Limb (tissue), 2 donors: ENCODE measurements around the gene KCNK7.

Experiments
- DNase-seq, 2 donors: peaks; one replicate each; pipeline ENCODE4 v3.0.0-alpha.2; 2016; ENCODE audit errors: extremely low spot score in 2 of 2

KCNK7 gene

DNA sequence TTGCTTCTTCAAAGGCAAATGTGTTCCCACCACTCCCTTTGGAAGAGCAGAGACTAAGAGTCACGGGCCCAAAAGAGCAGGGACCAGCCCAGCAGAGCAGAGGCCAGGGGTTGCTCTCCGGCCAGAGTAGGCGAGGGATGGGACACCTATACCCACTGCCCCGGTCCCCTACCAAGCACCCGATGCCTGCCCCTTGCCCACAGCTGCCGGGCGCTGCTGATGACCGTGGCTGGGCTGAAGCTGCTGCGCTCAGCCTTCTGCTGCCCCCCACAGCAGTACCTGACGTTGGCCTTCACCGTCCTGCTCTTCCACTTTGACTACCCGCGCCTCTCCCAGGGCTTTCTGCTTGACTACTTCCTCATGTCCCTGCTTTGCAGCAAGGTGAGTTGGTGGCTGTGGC, 31.6 kb upstream of the KCNK7 start:
- DNase-seq = no peak

DNA sequence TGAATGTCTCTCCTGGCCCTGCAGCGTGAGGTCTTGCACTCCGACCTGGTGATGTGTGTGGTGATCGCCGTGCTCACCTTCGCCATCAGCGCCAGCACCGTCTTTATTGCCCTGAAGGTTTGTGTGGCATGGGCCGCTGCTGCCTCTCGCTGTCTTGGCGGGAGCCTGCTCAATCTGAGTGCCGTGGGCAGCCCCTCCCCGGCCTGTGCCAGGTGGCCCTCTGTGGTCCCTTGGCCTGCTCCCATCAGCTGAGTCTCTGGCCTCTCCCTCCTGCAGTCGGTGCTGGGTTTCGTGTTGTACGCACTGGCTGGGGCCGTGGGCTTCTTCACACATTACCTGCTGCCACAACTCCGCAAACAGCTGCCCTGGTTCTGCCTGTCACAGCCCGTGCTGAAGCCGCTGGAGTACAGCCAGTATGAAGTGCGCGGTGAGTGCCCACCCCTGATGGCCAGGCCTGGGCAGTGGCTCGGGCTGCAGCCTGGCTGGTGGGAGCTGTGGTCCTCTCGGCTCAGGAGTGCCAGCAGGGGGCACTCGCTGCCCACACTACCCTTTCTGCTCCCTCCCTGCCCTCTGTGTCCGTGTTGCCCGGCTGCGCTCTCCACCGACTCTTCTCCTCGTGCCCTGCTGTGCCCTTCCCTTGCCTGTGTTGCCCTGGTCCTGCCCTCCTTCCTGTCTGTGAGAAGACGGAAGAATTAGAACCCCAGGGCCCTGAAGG, 30.2 kb upstream of the KCNK7 start:
- no peak for DNase-seq

DNA sequence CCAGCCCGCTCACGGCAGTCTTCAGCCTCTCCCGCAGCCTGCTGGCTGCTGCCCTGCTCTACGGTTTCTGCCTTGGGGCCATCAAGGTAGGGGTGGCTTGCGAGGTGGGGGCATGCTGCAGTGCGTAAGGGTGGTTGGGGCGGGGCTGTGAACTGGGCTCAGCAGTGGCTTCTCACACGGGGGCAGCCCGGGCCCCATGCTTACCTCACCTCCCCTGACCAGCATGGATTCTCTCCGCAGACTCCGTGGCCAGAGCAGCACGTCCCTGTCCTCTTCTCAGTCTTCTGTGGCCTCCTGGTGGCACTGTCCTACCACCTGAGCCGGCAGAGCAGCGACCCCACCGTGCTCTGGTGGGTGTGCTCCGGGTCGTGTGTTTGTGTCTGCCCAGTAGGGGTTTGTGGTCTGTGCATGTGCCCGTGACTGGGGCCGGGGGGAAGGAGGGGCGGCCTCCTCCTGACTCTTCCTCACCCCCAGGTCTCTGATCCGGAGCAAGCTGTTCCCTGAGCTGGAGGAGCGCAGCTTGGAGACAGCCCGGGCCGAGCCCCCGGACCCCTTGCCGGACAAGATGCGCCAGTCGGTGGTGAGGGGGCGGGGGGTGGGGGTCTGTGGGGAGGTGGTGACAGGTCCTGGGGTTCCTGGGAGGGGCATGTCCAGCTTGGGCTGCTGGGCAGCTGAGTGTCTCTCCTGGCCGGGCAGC, 29.5 kb upstream of the KCNK7 start:
- DNase-seq = no peak

DNA sequence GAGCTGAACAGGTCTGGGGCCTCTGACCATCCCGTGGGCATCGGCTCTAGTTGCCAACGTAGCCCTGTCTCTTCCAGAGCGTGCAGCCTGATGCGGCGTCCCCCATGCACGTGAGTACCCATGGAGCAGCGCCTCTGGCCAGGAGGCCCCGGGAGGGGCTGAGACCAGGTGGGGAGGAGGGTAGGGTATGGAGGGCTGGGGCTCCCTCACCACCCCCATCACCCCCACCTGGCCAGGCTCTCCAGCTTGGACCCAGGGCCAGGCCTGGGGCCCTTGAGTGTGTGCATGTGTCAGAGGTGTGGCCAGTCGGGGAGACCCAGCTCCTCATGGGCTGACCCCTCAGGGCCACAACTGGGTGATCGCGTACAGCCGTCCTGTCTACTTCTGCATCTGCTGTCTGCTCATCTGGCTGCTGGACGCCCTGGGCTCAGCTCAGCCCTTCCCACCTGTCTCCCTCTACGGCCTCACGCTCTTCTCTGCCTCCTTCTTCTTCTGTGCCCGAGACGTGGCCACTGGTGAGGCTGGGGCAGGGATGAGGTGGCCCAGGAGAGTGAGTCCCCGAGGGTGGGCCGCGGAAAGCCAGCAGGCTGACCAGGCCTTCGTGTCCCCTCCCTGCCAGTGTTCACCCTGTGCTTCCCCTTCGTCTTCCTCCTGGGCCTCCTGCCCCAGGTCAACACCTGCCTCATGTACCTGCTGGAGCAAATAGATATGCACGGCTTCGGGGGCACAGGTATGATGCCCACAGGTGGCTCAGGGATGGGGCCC, 28.4 kb upstream of the KCNK7 start:
- DNase-seq = no peak

DNA sequence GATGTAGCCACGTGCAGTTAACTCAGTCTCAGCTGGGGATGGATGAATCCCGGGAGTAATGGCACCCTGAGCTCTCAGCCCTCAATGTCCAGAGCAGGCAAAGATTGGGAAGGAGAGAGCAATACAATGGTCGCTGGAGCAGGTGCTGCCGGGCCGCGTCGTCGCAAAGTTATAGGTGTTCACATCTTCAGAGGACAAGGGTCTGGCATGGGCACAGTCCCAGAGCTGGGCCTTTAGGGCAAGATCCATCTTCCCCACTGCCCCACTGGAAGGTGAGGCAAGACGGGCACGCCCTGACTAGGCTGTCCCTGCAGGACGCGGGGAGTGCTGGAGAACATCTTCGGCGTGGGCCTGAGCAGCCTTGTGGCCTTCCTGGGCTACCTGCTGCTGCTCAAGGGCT, 27.6 kb upstream of the KCNK7 start:
- DNase-seq = no peak

DNA sequence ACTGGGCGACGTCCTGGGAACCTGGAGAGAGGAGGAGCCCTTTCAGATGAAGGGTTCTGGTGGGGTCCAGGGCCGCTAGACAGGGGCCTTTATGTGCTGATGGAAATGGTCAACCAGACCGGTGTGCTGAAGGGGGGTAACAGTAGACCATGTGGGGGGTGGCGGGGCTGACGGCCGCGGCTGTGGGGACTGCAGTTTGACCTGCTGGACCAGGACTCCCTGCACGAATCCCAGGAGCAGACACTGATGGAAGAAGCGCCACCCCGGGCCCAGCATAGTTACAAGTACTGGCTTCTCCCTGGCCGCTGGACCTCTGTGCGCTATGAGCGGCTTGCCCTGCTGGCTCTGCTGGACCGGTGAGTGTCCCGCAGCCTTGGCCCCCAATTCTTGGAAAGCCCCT, 26.4 kb upstream of the KCNK7 start:
- DNase-seq = no peak

DNA sequence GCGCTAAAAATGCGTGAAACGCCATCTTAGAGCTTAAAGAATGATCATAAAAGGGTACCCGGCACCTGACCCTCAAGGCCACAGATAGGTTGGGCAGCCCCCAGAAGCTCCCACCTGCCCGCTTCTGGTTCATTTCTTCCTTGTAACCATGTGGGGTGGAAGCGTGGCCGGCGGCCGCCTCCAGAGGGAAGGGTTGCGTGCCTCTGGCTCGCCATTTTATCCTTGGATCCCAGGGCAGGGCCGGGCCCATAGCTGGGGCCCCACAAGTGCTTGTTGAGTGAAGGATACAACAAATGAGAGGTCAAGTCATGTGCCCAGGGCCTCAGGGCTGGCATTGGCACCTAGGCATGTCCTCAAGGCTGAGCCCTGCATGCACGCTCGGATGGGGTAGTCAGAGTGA, 25.9 kb upstream of the KCNK7 start:
- no peak for DNase-seq

DNA sequence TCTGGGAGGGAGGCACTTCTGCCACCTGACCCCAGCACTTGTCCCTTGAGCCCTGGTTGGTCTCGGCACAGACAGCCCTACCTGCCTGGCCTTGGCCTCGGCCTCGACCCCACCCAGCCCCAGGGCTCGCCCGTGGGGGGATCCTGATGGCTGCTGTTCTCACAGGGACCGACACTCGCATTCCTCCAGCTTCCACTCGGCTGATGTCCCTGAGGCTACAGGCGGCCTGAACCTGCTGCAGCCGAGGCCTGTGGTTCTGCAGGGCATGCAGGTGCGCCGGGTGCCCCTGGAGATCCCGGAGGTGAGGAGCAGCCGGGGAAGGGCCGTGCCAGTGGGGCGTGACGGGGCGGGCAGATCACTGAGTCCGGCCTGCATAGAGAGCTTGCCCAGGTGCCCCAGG, 25.1 kb upstream of the KCNK7 start:
- DNase-seq = no peak

DNA sequence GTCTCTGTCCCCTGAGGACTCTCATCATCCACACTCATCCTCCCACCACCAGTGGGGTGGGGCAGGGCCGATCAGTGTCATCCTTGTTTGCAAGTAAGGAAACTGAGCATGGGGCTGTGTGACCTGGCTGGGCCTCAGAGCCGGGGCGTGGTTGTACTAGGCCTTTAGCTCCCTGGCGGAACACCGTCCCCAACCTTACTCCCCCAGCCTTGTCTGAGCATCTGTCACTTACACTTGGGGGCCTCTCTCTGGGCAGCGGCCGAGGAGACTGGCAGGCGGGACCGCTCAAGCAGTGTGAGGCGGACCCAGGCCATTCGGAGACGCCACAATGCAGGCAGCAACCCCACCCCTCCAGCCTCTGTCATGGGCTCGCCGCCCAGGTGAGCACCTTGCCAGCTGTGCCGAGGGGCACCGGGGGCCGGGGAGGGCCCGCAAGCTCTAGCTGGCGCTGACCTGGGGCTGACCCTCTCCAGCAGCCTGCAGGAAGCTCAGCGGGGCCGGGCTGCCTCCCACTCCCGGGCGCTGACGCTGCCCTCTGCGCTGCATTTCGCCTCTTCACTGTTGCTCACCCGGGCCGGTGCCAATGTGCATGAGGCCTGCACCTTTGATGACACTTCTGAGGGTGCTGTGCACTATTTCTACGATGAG, 23.8 kb upstream of the KCNK7 start:
- DNase-seq = no peak

DNA sequence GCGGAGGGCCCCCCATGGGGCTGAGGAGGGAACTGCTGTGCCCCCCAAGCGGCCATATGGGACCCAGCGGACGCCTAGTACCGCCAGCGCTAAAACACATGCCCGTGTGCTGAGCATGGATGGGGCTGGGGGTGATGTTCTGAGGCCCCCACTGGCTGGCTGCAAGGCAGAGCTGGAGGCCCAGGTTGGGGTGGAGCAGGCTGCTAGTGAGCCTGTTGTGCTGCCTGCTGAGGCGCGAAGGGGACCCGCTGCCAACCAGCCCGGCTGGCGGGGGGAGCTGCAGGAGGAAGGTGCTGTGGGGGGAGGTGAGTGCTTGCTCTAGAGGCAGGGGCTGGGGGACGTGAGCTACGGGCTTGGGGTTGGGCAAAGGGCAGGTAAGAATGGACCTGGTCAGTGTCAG, 23.2 kb upstream of the KCNK7 start:
- DNase-seq = no peak

DNA sequence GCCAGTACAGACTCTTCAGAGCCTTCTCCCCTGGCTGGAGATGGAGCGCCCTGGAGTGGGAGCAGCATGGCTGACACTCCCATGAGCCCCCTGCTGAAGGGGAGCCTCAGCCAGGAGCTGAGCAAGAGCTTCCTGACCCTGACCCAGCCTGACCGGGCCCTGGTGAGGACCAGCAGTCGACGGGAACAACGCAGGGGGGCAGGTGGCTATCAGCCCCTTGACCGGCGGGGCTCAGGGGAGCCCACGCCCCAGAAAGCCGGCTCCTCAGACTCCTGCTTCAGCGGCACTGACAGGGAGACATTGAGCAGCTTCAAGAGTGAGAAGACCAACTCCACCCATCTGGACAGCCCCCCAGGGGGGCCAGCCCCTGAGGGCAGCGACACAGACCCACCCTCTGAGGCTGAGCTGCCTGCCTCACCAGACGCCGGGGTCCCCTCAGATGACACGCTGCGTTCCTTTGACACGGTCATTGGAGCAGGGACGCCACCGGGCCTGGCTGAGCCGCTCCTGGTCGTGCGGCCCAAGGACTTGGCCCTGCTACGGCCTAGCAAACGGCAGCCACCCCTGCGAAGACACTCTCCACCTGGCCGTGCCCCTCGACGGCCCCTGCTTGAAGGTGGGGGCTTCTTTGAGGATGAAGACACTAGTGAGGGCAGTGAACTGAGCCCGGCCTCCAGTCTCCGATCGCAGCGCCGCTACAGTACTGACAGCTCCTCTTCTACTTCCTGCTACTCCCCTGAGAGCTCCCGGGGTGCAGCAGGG, 22.6 kb upstream of the KCNK7 start:
- DNase-seq = no peak

DNA sequence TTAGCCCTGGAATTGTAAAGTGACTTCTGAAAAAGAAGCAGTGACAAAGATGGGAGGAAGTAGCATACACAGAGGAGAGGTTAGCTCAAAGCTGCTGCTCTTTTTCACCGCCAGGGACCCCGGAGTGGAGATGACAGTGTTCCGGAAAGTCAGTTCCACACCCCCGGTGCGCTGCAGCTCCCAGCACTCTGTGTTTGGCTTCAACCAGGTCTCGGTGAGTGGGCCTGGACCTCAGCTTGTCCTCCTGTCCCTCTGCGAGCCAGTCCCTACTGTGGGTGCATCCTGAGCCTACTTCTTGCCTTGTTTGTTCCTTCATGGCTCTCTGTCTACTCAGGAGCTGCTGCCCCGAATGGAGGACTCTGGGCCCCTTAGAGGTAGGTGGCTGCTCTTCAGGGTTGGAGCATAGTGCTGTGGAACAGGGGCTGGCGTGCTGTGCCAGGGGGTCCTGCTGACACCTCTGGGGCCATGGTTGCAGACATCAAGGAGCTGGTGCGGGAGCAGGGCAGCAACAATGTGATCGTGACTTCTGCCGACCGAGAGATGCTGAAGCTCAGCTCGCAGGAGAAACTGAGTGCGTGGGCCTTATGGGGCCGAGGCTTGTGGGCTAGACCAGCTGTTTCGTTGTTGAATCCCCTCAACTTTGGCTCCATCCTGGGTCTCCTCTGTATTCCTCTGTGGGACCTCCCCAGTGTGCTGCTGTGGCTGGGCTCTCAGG, 21.7 kb upstream of the KCNK7 start:
- DNase-seq = no peak

DNA sequence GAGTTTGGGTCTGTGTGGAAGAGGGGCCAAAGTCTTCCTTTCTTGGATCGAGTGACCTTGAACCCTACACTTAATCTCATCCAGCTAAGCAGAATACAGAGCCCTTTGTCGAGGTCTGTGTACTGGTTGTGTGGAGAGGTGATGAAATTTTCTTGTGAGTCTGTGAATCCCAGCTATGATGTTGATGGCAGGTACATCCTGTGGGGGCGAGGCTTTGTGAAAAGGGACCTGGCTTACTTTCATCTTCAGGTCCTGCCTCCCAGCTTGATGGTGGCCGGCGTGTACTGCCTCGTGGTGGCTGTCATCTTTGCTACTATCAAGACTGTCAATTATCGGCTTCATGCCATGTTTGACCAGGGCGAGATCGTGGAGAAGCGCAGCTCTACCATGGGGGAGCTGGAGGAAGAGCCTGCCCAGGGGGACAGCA, 21.0 kb upstream of the KCNK7 start:
- DNase-seq = no peak

DNA sequence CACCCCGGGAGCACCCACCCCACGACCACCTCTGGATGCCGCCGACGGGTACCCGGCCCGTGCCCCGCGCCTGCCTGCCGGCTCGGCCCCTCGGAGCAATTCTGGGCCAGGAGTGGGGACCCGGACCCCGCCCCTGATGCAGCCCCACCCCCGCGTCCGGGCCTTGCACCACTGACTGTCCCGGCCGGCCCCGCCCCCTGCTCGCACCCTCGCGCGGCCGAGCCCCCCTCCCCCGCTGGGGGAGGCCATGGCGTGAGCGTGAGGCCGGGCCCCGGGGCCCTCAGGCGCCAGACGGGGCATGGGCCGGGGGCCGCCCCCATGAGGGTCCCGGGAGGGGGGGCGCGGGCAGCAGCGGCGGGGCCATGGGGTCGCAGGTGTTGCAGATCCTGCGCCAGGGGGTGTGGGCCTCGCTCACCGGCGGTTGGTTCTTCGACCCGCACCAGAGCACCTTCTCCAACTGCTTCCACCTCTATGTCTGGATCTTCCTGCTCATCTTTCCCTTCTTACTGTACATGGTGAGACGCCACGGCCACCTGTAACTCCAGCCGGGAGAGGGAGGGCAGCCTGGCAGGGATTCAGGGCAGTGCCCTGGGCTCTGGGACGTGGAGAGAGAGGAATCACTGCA, 20.5 kb upstream of the KCNK7 start:
- DNase-seq = no peak

DNA sequence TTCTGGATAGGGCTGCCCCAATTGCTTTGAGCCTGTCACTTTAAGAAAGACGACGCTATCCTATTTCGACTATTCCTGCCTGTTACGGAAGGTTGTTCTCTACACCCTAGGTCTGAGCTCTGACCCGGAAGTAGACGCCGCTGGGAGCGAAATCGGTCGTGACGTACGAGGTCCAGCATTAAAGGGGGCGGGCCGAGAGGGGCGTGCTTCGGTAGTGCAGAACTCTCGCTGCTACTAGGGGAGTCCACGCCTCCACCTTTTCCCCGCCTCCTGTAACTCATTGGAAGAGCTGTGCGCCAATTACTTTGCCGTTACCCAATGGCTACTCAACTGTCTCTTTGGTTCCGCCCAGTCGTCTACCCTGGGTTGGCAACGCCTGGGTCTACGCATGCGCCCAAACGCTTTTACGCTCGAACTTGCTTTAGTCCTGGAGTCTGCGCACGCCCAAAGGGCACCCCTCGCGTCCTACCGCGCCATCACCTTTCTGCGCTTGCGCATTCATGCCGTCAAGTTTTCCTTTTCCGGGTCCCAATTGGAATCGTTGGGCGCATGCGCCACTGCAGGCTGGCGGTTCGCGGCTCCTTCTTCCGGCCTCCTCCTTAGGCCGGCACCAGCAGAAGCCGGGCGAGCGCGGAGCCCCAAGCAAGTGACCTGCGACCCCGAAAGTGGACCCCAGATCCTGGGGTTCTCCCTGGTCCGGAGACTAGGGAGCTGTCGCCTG, 19.8 kb upstream of the KCNK7 start, which contains the start of gene PCNX3:
Gene PCNX3 (plus strand): TSS at position 548 of the 721 bp plus-strand sequence. CDS start 536 bp downstream, outside the sequence.
- peak; percentile 99 to 100 for DNase-seq

DNA sequence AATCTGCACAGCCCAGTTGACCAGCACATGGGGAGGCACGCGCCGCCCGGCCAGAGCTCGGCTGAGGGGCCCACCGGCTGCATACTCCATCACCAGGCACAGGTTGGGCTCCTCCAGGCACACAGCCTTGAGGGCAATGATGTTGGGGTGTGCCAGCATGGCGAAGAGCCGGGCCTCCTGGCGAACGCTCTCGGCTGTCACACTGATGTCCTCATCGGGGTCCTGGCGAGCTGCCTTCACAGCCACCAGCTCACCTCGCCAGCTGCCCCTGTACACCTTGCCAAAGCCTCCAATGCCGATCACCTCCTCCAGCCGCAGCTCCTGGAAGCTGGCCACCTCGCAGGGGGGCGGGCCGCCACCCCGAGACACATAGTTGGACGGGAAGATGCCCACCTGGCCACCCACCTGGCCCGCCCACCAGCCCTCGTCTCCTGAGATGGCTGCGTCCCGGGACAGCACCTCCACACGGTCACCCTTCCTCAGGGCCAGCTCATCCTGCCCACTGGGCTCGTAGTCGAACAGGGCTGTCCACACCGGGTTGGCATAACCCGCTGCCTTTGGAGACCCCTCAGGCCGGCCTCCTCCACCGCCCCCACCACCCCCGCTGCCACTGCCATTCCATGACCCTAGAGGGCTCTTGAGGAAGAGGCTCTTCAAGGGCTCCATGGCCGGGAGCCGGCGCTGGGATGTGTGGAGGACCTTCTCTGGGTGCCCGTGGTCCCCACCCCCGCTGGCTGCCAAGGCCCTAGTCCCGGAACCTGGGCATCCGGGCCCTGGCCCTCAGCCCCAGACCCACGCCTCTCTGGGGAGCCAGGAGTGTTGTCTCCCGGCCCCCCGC, 17.7 kb upstream of the KCNK7 start:
- DNase-seq = no peak

DNA sequence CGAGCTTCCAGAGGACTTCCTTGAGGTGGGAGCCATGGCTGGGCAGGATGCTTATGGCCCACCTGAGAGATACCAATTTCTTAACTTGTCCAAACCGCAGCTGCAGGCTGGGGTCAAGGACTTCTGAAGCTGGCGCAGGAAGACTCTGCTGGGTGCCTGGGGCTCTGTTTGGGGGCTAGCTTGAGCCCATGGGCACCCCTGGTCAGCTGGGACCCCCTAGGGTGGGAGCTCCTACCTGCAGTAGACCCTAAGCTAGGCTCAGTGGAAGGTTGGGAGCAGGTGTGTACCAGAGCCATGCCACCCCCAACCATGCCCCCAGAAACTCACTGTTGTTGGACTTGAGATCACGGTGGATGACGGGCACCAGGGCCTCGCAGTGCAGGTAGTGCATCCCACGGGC, 17.1 kb upstream of the KCNK7 start:
- no peak for DNase-seq
